Astrocyte of the spinal cord (primary cell): ENCODE data around the gene CSTPP1.
"Not testable (repeated sequence)": the region's sequence is repeated elsewhere in the genome, so short reads cannot be mapped to it uniquely, and the experiment has no call there.

Experiments used
- DNase-seq: peaks from one replicate; pipeline ENCODE4 v3.0.0; 2011; ENCODE audit warnings: low read depth, low spot score
- H3K4me3 ChIP-seq: 2 replicates; pipeline ENCODE4 v1.5.1; 2011; ENCODE audit warnings: low read depth, mild to moderate bottlenecking, low read length, moderate library complexity
- in situ Hi-C: cut with HindIII; loops from 2 replicates; pipeline ENCODE4 v1.10.0; 2017; ENCODE audit warnings: low sequenced_read_pairs
- TF ChIP-seq, protein P1 (sequence below): IDR thresholded peaks from 2 replicates; pipeline ENCODE4 v1.5.1; 2012; ENCODE audit warnings: low read depth, mild to moderate bottlenecking, low read length, inconsistent platforms

Gene CSTPP1

DNA sequence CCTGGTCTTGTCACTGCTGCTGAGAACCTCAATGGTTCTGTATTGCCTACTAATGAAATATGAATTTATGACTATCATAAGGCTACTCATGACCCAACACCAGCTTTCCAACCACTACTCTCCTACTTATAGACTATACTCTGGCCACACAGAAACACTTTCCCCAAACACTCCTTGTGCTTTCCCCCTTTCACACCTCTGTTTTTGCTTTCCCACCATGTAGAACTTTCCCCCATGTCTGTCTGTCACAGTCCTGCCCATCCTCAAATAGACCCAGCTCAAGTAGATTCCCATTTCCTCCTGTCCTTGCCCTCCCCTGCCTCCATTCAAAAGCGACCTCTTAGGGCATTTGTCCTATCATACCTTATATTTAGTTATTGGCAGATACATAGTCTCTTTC lies 134.2 kb downstream of the CSTPP1 start:
- no peak overlapping the region for H3K4me3 ChIP-seq
- DNase-seq: no peak
- in situ Hi-C loops: no loop called here
- TF ChIP-seq, protein P1, sequence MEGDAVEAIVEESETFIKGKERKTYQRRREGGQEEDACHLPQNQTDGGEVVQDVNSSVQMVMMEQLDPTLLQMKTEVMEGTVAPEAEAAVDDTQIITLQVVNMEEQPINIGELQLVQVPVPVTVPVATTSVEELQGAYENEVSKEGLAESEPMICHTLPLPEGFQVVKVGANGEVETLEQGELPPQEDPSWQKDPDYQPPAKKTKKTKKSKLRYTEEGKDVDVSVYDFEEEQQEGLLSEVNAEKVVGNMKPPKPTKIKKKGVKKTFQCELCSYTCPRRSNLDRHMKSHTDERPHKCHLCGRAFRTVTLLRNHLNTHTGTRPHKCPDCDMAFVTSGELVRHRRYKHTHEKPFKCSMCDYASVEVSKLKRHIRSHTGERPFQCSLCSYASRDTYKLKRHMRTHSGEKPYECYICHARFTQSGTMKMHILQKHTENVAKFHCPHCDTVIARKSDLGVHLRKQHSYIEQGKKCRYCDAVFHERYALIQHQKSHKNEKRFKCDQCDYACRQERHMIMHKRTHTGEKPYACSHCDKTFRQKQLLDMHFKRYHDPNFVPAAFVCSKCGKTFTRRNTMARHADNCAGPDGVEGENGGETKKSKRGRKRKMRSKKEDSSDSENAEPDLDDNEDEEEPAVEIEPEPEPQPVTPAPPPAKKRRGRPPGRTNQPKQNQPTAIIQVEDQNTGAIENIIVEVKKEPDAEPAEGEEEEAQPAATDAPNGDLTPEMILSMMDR: no peak

DNA sequence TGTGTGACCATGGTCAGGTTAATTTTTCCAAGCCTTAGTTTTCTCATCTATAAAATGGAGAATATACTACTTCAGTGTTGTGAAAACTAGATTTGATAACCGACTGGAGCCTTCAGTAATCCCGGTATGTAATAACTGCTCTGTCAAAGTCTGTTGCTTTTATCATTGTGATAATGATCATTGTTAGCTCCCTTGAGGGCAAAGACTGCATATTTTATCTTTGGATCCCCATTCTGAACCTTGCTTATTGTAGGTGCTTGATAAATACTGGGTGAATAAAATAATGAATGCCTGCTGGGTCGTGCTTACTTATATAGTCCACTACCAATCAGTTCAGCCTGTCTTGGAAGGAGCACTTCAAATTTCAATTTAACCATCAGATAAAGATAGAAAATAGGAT lies 134.8 kb downstream of the CSTPP1 start:
- H3K4me3 ChIP-seq: no peak overlapping the region
- DNase-seq: no peak
- in situ Hi-C loops: no loop called here
- TF ChIP-seq, protein P1: no peak

DNA sequence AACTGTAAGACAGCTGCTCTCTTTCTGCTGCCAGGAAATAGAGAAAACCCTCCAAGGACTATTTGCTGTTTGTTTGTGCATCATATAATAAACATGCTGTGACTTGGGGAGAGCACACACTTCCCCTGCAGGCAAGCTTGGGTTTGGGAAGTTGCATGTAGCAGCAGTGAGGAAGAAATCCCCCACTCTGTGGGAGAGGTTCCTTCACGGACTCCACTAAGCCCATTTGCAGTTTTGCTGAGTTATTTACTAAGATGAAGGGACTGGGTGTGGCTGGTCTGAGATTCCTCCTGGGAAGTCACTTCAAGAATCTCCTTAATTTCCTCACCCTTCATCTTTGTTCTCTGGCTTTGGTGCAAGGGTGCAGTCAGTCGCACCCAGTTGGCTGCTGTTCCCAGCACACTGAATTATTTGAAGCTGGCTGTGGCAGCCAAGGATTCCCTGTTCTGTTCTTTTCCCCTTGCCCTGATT lies 135.3 kb downstream of the CSTPP1 start:
- TF ChIP-seq, protein P1: no peak
- H3K4me3 ChIP-seq: no peak overlapping the region
- DNase-seq: no peak
- in situ Hi-C loops: no loop called here

GRCh38 chr11:47078751-47079521 lies 142.4 kb downstream of the CSTPP1 start:
- in situ Hi-C loops: no loop called here
- no peak for DNase-seq
- TF ChIP-seq, protein P1: no peak
- H3K4me3 ChIP-seq: no peak overlapping the region

- in situ Hi-C loops, DNase-seq, H3K4me3 ChIP-seq: not testable (repeated sequence)
These were observed 144.2 kb downstream of the CSTPP1 start for GRCh38 chr11:47080775-47081174.

DNA sequence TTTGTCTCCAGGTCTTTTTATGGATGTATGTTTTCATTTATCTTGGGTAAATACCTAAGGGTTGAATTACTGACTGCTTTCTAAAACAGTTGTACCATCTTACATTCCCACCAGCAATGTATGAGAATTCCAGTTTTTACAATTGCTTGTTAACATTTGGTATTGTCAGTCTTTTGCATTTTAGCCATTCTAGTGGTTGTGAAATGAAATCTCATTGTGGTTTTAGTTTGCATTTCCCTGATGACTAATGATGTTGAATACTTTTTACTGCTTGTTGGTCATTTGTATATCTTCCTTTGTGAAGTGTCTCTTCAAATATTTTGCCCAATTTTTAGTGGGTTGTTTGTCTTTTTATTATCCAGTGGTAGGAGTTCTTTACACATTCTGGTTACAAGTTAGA lies 147.4 kb downstream of the CSTPP1 start:
- no peak overlapping the region for H3K4me3 ChIP-seq
- in situ Hi-C loops: no loop called here
- TF ChIP-seq, protein P1: no peak
- peak; percentile 67 for DNase-seq

- TF ChIP-seq, protein P1: no peak
- in situ Hi-C loops: no loop called here
- no peak overlapping the region for H3K4me3 ChIP-seq
- no peak for DNase-seq
These were observed 151.2 kb downstream of the CSTPP1 start for GRCh38 chr11:47087801-47088200.
